Skeletal muscle tissue (tissue), 4 donors: ENCODE measurements around the gene KIAA0408. TPM values are rescaled to one million over a fixed set of nuclear protein-coding genes. Genes with fewer than 3 reads are reported as not detected.
A peak's percentile ranks its signal among the peaks of the same experiment; 100 is the strongest.

Experiments used
- H3K27ac ChIP-seq: one replicate; pipeline ENCODE4 v1.7.0; 2013; ENCODE audit warnings: mild to moderate bottlenecking, low read depth, low read length, inconsistent platforms
- H3K27me3 ChIP-seq, 3 donors: one replicate each; pipeline ENCODE4 v1.7.0; 2013; ENCODE audit warnings: low read length in 3 of 3; ENCODE audit not compliant: control insufficient read depth in 3 of 3, insufficient read depth in 3 of 3
- H3K36me3 ChIP-seq, 3 donors: one replicate each; pipeline ENCODE4 v1.7.0; 2013; ENCODE audit warnings: low read length in 3 of 3; ENCODE audit not compliant: control insufficient read depth in 3 of 3, insufficient read depth in 3 of 3
- H3K4me1 ChIP-seq, 3 donors: one replicate each; pipeline ENCODE4 v1.7.0; 2013; ENCODE audit warnings: low read length in 3 of 3, mild to moderate bottlenecking in 3 of 3; ENCODE audit not compliant: control insufficient read depth in 3 of 3, insufficient read depth in 3 of 3
- H3K4me3 ChIP-seq, 3 donors: one replicate each; pipeline ENCODE4 v1.7.0; 2013; ENCODE audit warnings: low read length in 3 of 3
- H3K9ac ChIP-seq, 3 donors: one replicate each; pipeline ENCODE4 v1.7.0; 2013; ENCODE audit warnings: low read length in 3 of 3, mild to moderate bottlenecking in 3 of 3, moderate library complexity in 2 of 3, low read depth in 1 of 3
- H3K9me3 ChIP-seq, 3 donors: one replicate each; pipeline ENCODE4 v1.7.0; 2013; ENCODE audit warnings: low read length in 3 of 3; ENCODE audit not compliant: control insufficient read depth in 3 of 3
- total RNA-seq: library from RNA; depleted of rRNA; stranded (reverse); fragments of >200 nt; gene quantifications from one replicate; pipeline ENCODE4 v1.2.3, GENCODE V29; 2014
- donor health status: Osteomylitis.

The KIAA0408 gene
- total RNA-seq, 1 donor from 2014 or later = 15.7 TPM

- H3K4me3 ChIP-seq = no peak overlapping the region
- H3K27ac ChIP-seq = peak overlapping the region; percentile 68
- no peaks in the 10 kb centered on the region for H3K27me3 ChIP-seq
- H3K9ac ChIP-seq = peak overlapping the region in 1 of 3 donors; percentile 1
- H3K4me1 ChIP-seq = peaks cover 11 to 15% (median 13%) of the 10 kb centered on the region in 3 donors
- H3K36me3 ChIP-seq = no peaks in the 10 kb centered on the region
- H3K9me3 ChIP-seq = no peaks in the 10 kb centered on the region
These were observed 5.1 kb upstream of the KIAA0408 start for GRCh38 chr6:127464161-127464880.

DNA sequence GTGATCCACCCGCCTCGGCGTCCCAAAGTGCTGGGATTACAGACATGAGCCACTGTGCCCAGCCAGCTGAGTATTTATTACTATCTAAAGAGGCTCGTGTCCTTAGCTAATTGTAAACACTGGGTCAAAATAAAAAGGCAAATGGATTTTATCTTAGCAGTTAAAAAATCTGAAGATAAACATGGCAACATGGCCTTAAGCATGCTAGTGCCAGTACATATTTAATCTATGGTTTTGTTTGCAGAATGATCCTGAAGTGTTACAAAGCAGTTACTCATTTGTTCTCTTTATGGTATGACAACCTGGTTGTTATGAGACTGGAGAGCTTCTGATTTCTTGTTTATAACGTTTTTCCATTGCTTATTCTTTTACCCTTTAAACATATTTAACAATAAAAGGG is 3.9 kb upstream of the KIAA0408 start:
- Histone ChIP-seq H3K4me1 (peaks cover 13 to 15% (median 13%) of the 10 kb centered on the region in 3 donors), H3K27me3 (no peaks in the 10 kb centered on the region), H3K9me3 (no peaks in the 10 kb centered on the region), H3K27ac (peak overlapping the region; percentile 71), H3K36me3 (no peaks in the 10 kb centered on the region), H3K9ac (no peak overlapping the region), H3K4me3 (no peak overlapping the region)

DNA sequence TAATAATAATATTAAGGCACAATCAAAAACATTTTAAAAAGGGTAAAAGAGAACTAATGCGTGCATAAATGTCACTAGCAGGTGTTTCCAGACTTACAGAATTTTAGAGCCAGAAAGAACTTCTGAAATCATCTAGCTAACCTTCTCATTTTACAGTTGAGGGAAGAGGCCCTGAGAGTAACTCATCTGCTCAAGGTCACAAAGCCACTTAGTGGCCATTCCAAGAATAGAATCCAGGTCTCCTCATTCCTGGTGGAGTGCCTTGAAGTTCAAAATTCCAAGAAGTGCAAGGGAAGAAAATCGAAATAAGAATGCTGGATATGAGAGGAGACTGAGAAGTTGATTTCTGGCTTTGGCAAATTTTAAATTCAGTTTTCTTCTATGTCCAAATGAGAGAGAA is 3.2 kb upstream of the KIAA0408 start:
- Histone ChIP-seq H3K27ac (peak overlapping the region; percentile 71), H3K9me3 (no peaks in the 10 kb centered on the region), H3K4me3 (peak overlapping the region in 2 of 3 donors; percentile 13 to 25), H3K9ac (no peak overlapping the region), H3K36me3 (no peaks in the 10 kb centered on the region), H3K4me1 (peaks cover 13 to 17% (median 15%) of the 10 kb centered on the region in 3 donors), H3K27me3 (no peaks in the 10 kb centered on the region)

DNA sequence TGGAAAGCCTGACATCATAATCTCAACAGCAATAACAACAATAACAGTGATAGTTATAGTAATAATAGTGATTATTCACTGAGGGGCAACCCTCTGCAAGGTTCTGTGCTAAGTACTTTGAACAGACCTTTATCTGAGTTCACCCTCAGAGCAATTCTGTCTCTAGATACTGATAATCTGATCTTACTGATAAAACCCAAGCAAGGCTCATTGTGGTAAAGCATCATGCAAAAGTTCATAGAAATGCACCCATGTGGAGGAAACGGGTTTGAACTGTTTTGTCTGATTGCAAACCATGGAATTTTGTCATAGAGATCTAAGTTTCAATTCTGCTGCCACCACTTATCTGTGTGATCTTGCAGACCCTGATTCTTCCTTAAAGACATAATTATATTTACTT is 1.3 kb upstream of the KIAA0408 start:
- H3K4me3 ChIP-seq = no peak overlapping the region
- H3K9me3 ChIP-seq = no peaks in the 10 kb centered on the region
- H3K27ac ChIP-seq = peak overlapping the region; percentile 94
- H3K36me3 ChIP-seq = no peaks in the 10 kb centered on the region
- H3K9ac ChIP-seq = no peak overlapping the region
- H3K27me3 ChIP-seq = no peaks in the 10 kb centered on the region
- H3K4me1 ChIP-seq = peaks cover 13 to 21% (median 19%) of the 10 kb centered on the region in 3 donors

- H3K9me3 ChIP-seq = no peaks in the 10 kb centered on the region
- peak overlapping the region; percentile 94 for H3K27ac ChIP-seq
- no peaks in the 10 kb centered on the region for H3K27me3 ChIP-seq
- peaks cover 12 to 22% (median 13%) of the 10 kb centered on the region in 3 donors for H3K4me1 ChIP-seq
- H3K9ac ChIP-seq = peak overlapping the region; percentile 74 to 95 (median 81)
- peak overlapping the region; percentile 70 to 94 (median 75) for H3K4me3 ChIP-seq
- no peaks in the 10 kb centered on the region for H3K36me3 ChIP-seq
These were observed 372 bp downstream of the KIAA0408 start for GRCh38 chr6:127458817-127459216.

DNA sequence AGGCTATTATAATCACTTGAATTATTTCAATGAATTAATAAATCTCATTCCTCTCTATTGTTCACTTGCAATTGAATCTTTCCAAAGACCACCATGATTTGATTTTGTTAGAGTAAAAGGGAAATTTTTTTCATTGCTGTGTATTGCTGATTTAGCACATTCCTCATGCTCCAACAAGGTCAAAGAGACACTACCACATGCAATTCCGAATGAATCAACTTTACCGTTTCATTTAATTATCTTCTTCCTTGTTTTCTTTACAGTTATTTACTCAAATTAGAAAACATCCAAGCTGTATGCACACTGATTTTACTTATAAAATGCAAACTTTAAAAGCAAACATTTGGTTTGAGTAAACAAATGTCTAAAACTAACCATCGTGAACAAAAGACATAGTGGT is 967 bp downstream of the KIAA0408 start:
- no peaks in the 10 kb centered on the region for H3K9me3 ChIP-seq
- H3K27me3 ChIP-seq = no peaks in the 10 kb centered on the region
- H3K4me1 ChIP-seq = peaks cover 14 to 22% (median 14%) of the 10 kb centered on the region in 3 donors
- peak overlapping the region; percentile 70 to 94 (median 75) for H3K4me3 ChIP-seq
- peak overlapping the region; percentile 55 to 95 (median 81) for H3K9ac ChIP-seq
- peak overlapping the region; percentile 94 for H3K27ac ChIP-seq
- H3K36me3 ChIP-seq = no peaks in the 10 kb centered on the region

GRCh38 chr6:127457456-127458064 is 1.6 kb downstream of the KIAA0408 start:
- Histone ChIP-seq H3K4me1 (peaks cover 14 to 22% (median 14%) of the 10 kb centered on the region in 3 donors), H3K27ac (peak overlapping the region; percentile 94), H3K36me3 (no peaks in the 10 kb centered on the region), H3K27me3 (no peaks in the 10 kb centered on the region), H3K4me3 (peak overlapping the region; percentile 70 to 94 (median 75)), H3K9me3 (no peaks in the 10 kb centered on the region), H3K9ac (peak overlapping the region; percentile 55 to 95 (median 81))

DNA sequence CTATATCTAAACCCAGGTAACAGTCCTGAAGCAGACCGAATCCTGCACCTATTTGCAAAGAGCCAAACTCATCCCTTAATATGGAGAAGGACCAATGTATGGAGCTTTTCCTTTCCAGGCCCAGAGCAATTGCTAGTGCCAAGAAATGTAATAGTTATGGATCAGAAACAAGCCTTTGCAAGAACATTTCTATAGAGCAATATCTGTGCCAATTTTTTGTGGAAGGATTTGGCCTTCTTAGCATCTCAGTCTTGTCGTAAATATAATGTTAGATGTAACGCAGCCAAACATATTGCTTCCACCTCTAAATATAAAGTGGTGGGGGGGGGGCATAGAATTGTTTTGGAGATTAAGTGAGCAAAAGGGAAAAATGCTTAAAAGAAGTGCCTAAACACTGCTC is 2.7 kb downstream of the KIAA0408 start:
- H3K4me3 ChIP-seq = peak overlapping the region; percentile 24 to 94 (median 70)
- peaks cover 14 to 20% (median 14%) of the 10 kb centered on the region in 3 donors for H3K4me1 ChIP-seq
- H3K9me3 ChIP-seq = no peaks in the 10 kb centered on the region

GRCh38 chr6:127453845-127454619 is 5.2 kb downstream of the KIAA0408 start:
- Histone ChIP-seq H3K9me3 (no peaks in the 10 kb centered on the region), H3K27ac (no peak overlapping the region), H3K9ac (peak overlapping the region in 1 of 3 donors; percentile 2), H3K27me3 (no peaks in the 10 kb centered on the region), H3K36me3 (peaks cover 1 to 8% (median 3%) of the 10 kb centered on the region in 3 donors), H3K4me1 (peaks cover 9 to 10% (median 10%) of the 10 kb centered on the region in 3 donors), H3K4me3 (peak overlapping the region; percentile 7 to 31 (median 10))

More for the DNA sequence above, 2.7 kb downstream of the KIAA0408 start:
- H3K27me3 ChIP-seq = no peaks in the 10 kb centered on the region
- peak overlapping the region; percentile 41 to 81 (median 63) for H3K9ac ChIP-seq
- H3K27ac ChIP-seq = peak overlapping the region; percentile 94
- no peaks in the 10 kb centered on the region for H3K36me3 ChIP-seq
